ENCODE results near the gene MXRA8. TPM values are rescaled to one million over a fixed set of nuclear protein-coding genes. Genes with fewer than 3 reads are reported as not detected.

Gene MXRA8
- total and polyA plus RNA-seq, 9 of the 15 experiments (the other 6 are each of a cell fraction or from before 2014, with no cell fraction given), result 0.66 to 11.3 (median 6.3) TPM

DNA sequence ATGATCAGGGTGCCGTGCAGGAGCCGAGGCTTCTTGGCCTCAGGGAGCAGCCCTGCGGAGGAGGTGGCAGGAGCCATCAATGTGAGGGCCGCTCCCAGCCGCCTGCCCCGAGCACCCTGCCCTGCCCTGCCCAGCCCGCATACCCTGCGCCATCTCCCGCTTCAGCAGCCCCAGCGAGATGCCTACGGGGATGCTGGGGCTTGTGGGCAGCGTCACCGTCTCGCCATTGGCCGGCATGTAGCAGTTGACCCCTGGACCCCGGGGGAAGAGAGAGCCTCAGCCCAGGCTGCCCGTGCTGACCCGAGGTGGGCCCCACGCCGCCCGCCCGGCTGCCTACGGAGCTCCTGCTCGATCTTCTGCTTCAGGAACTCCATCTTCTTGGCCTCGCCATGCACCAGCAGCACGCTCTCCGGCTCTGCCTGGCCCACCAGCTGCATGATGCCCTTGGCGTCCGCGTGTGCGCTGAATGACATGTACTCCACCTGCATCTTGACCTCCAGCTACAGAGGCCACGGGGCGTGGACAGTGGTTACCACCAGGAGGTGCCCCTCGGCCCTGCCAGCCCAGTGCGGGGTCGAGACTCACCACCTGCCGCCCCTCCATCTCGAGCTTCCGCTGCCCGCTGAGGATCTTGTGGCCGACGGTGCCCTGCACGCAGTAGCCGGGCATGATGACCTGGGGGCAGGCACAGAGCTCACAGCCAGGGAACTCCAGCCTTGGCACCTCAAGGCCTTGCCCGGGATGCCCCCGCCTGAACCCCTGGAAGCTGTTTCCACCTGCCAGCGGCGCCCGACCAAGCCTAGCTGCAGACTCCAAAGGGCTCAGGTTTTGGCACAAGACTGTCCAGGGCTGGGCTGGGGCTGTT is 45.7 kb downstream of the MXRA8 start (continued):
- TF ChIP-seq ILK (tag; IDR thresholded peaks at IDR 0.05; ENCODE audit: borderline replicate concordance, low read depth) (no peak), ZNF830 (CRISPR knock-in tag; IDR thresholded peaks at IDR 0.05) (no peak), POLR2A (conservative IDR thresholded peaks at IDR 0.05) (peak; percentile 47), ZNF668 (CRISPR knock-in tag; IDR thresholded peaks at IDR 0.05) (no peak), RBBP5 (IDR thresholded peaks at IDR 0.05; ENCODE audit: borderline replicate concordance, insufficient read depth, low read length, poor library complexity, severe bottlenecking) (no peak), HIVEP1 (CRISPR knock-in tag; IDR thresholded peaks at IDR 0.05) (no peak), BCL6 (CRISPR knock-in tag; IDR thresholded peaks at IDR 0.05) (no peak), ZNF778 (CRISPR knock-in tag; IDR thresholded peaks at IDR 0.05) (no peak), EWSR1 (IDR thresholded peaks at IDR 0.05; ENCODE audit: borderline replicate concordance, low read depth, partially characterized antibody) (no peak), CHD7 (IDR thresholded peaks at IDR 0.05; ENCODE audit: low read depth, low read length) (no peak), RUNX1 (IDR thresholded peaks at IDR 0.05; ENCODE audit: low read depth) (no peak), ZKSCAN1 (IDR thresholded peaks at IDR 0.05; ENCODE audit: low read depth, low read length) (no peak), ZNF551 (CRISPR knock-in tag; IDR thresholded peaks at IDR 0.05) (no peak), ZNF41 (CRISPR knock-in tag; conservative IDR thresholded peaks at IDR 0.05) (no peak), HNRNPLL (IDR thresholded peaks at IDR 0.05; ENCODE audit: low read depth, low read length, poor library complexity, severe bottlenecking) (no peak)
- TF ChIP-seq, protein P1, sequence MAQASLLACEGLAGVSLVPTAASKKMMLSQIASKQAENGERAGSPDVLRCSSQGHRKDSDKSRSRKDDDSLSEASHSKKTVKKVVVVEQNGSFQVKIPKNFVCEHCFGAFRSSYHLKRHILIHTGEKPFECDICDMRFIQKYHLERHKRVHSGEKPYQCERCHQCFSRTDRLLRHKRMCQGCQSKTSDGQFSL (CRISPR knock-in tag; IDR thresholded peaks at IDR 0.05), result peak; percentile 15; the same call in 1 of the 2 replicates
- TF ChIP-seq, protein P1 (tag; IDR thresholded peaks at IDR 0.05), result no peak
